GM19438 (cell line): ENCODE data around the gene PRRT4.

Source experiments
- ATAC-seq: cut with Tn5 transposase; IDR thresholded peaks from one replicate; pipeline ENCODE4 v1.9.1; 2021; ENCODE audit warnings: low read depth; ENCODE audit not compliant: unreplicated experiment

PRRT4 gene

GRCh38 chr7:128396357-128396756 is 34.9 kb upstream of the PRRT4 start:
- no peak for ATAC-seq

- ATAC-seq: no peak
Measured at GRCh38 chr7:128395748-128396147, 34.3 kb upstream of the PRRT4 start.

- no peak for ATAC-seq
Measured at GRCh38 chr7:128394904-128395496, 33.5 kb upstream of the PRRT4 start.

- ATAC-seq: no peak
Measured at GRCh38 chr7:128393526-128394330, 32.2 kb upstream of the PRRT4 start.

- no peak for ATAC-seq
Measured at GRCh38 chr7:128392446-128393327, 31.2 kb upstream of the PRRT4 start.

- ATAC-seq: no peak
Measured at GRCh38 chr7:128391805-128392204, 30.3 kb upstream of the PRRT4 start.

- no peak for ATAC-seq
Measured at GRCh38 chr7:128390871-128391565, 29.5 kb upstream of the PRRT4 start.

GRCh38 chr7:128389618-128390329 is 28.3 kb upstream of the PRRT4 start:
- no peak for ATAC-seq

- ATAC-seq: no peak
Measured at GRCh38 chr7:128389085-128389617, 27.7 kb upstream of the PRRT4 start.

- no peak for ATAC-seq
Measured at GRCh38 chr7:128388145-128388485, 26.6 kb upstream of the PRRT4 start.

- ATAC-seq: no peak
Measured at GRCh38 chr7:128387216-128388144, 26.0 kb upstream of the PRRT4 start.

- ATAC-seq: no peak
Measured at GRCh38 chr7:128385988-128386925, 24.8 kb upstream of the PRRT4 start.

GRCh38 chr7:128384726-128385125 is 23.2 kb upstream of the PRRT4 start:
- no peak for ATAC-seq

- ATAC-seq: no peak
Measured at GRCh38 chr7:128383776-128384175, 22.3 kb upstream of the PRRT4 start.

GRCh38 chr7:128381161-128381821 is 19.8 kb upstream of the PRRT4 start:
- no peak for ATAC-seq

- no peak for ATAC-seq
Measured at GRCh38 chr7:128380483-128381106, 19.1 kb upstream of the PRRT4 start.
